Upper lobe of left lung (tissue), 6 donors: ENCODE results near the gene SLC45A3. TPM values are rescaled to one million over a fixed set of nuclear protein-coding genes. Genes with fewer than 3 reads are reported as not detected.

Experiments used
- ATAC-seq, 2 donors: fragments of 200-7000 bp; cut with Tn5 transposase; one replicate each; pipeline ENCODE4 v1.9.1; 2022; ENCODE audit warnings: mild to moderate bottlenecking in 2 of 2, moderate library complexity in 2 of 2; ENCODE audit not compliant: low FRiP score in 2 of 2
- DNase-seq, 2 donors: peaks; one replicate each; pipeline ENCODE4 v3.0.0-alpha.2; 2019 to 2020
- H3K27ac ChIP-seq, 4 donors: fragments of 200-600 bp; sonication (generic); one replicate each; pipeline ENCODE4 v1.5.1; 2016 to 2019
- H3K27me3 ChIP-seq, 4 donors: fragments of 200-600 bp; sonication (generic); one replicate each; pipeline ENCODE4 v1.5.1; 2017 to 2019
- H3K36me3 ChIP-seq, 4 donors: fragments of 200-600 bp; sonication (generic); one replicate each; pipeline ENCODE4 v1.5.1; 2016 to 2019
- H3K4me1 ChIP-seq, 4 donors: fragments of 200-600 bp; sonication (generic); one replicate each; pipeline ENCODE4 v1.5.1; 2018 to 2019
- H3K4me3 ChIP-seq, 4 donors: fragments of 200-600 bp; sonication (generic); one replicate each; pipeline ENCODE4 v1.5.1; 2017 to 2019; ENCODE audit warnings: mild to moderate bottlenecking in 2 of 4, moderate library complexity in 1 of 4
- H3K9me3 ChIP-seq, 4 donors: fragments of 200-600 bp; sonication (generic); one replicate each; pipeline ENCODE4 v1.5.1; 2018 to 2019
- CTCF ChIP-seq, 6 experiments: fragments of 450-650 bp in 4 of 6; fragments of 200-600 bp in 2 of 6; sonication (generic) in 2 of 6; IDR thresholded peaks; one replicate each; pipeline ENCODE4 v1.5.1; 2016 to 2019; ENCODE audit warnings: antibody characterized with exemption in 6 of 6
- EP300 ChIP-seq, 4 donors: sonication (generic); formaldehyde crosslinking; IDR thresholded peaks; one replicate each; pipeline ENCODE4 v1.5.1; 2017; ENCODE audit warnings: antibody characterized with exemption in 4 of 4, control low read depth in 2 of 4
- POLR2A ChIP-seq, 4 donors: fragments of 450-650 bp; IDR thresholded peaks; one replicate each; pipeline ENCODE4 v1.5.1; 2016 to 2017; ENCODE audit warnings: antibody characterized with exemption in 4 of 4, mild to moderate bottlenecking in 2 of 4
- POLR2AphosphoS5 ChIP-seq, 2 donors: sonication (generic); formaldehyde crosslinking; IDR thresholded peaks; one replicate each; pipeline ENCODE4 v1.5.1; 2017; ENCODE audit warnings: antibody characterized with exemption in 2 of 2
- WGBS, 2 donors: methylation state at CpG; one replicate each; pipeline ENCODE4 v1.1.5; 2017 to 2018; 5-methylcytosine and 5-hydroxymethylcytosine counted together
- total RNA-seq, 6 donors: library from RNA; depleted of rRNA in 4 of 6; stranded (reverse); fragments of >200 nt in 4 of 6; gene quantifications; one replicate each; pipeline versions ENCODE4 v1.1.0 to v1.2.1, GENCODE V29; 2016 to 2021
- donor health status: DM: no; HTN: no; CAD: no; lungs with moderate emphysema.
- donor health status: DM: no; HTN: yes; CAD: no; lungs with severe emphysema.

Gene SLC45A3
- total RNA-seq, 6 donors from 2014 or later: 2.1 to 9.9 (median 4.1) TPM

GRCh38 chr1:205630241-205630640, 50.1 kb downstream of the SLC45A3 start:
- TF ChIP-seq CTCF (IDR thresholded peaks at IDR 0.05): no peak
- no peak for TF ChIP-seq POLR2AphosphoS5 (IDR thresholded peaks at IDR 0.05)
- no peak for TF ChIP-seq EP300 (IDR thresholded peaks at IDR 0.05)
- TF ChIP-seq POLR2A (IDR thresholded peaks at IDR 0.05): no peak
- ATAC-seq (no peak), DNase-seq (no peak)
- no peaks in the 10 kb centered on the region for H3K36me3 ChIP-seq
- peaks cover 23 to 29% (median 26%) of the 10 kb centered on the region in 4 donors for H3K4me1 ChIP-seq
- WGBS, 2 donors: 4 to 9% methylated on average over 3 of the region's 3 CpGs
- no peaks in the 10 kb centered on the region for H3K9me3 ChIP-seq
- H3K27ac ChIP-seq: peak overlapping the region in 3 of 4 donors; percentile 92 to 98 (median 96)
- H3K4me3 ChIP-seq: peak overlapping the region in 3 of 4 donors; percentile 72 to 84 (median 82)
- no peaks in the 10 kb centered on the region for H3K27me3 ChIP-seq

- no peak for ATAC-seq
- no peak overlapping the region for H3K27ac ChIP-seq
- DNase-seq: no peak
- no peaks in the 10 kb centered on the region for H3K36me3 ChIP-seq
- H3K9me3 ChIP-seq: no peaks in the 10 kb centered on the region
- H3K4me1 ChIP-seq: peaks cover 23 to 29% (median 26%) of the 10 kb centered on the region in 4 donors
- no peak for TF ChIP-seq CTCF (IDR thresholded peaks at IDR 0.05)
- TF ChIP-seq POLR2AphosphoS5 (IDR thresholded peaks at IDR 0.05): no peak
- no peak for TF ChIP-seq POLR2A (IDR thresholded peaks at IDR 0.05)
- no peak for TF ChIP-seq EP300 (IDR thresholded peaks at IDR 0.05)
- peak overlapping the region in 1 of 4 donors; percentile 72 for H3K4me3 ChIP-seq
- no peaks in the 10 kb centered on the region for H3K27me3 ChIP-seq
- 73 to 76% methylated on average over 6 of the region's 6 CpGs for WGBS, 2 donors
Measured at GRCh38 chr1:205629751-205630150, 50.6 kb downstream of the SLC45A3 start.

- ATAC-seq (no peak), DNase-seq (no peak)
- TF ChIP-seq POLR2A (IDR thresholded peaks at IDR 0.05) (no peak), POLR2AphosphoS5 (IDR thresholded peaks at IDR 0.05) (no peak), CTCF (IDR thresholded peaks at IDR 0.05) (no peak), EP300 (IDR thresholded peaks at IDR 0.05) (no peak)
- Histone ChIP-seq H3K4me3 (no peak overlapping the region), H3K27me3 (no peaks in the 10 kb centered on the region), H3K9me3 (no peaks in the 10 kb centered on the region), H3K27ac (no peak overlapping the region), H3K4me1 (peaks cover 23 to 29% (median 25%) of the 10 kb centered on the region in 4 donors), H3K36me3 (peaks cover 0 to 7% (median 6%) of the 10 kb centered on the region in 4 donors)
- WGBS, 2 donors: 90 to 91% methylated on average over 8 of the region's 8 CpGs
Measured at GRCh38 chr1:205627956-205628355, 52.4 kb downstream of the SLC45A3 start.

- Histone ChIP-seq H3K27me3 (no peaks in the 10 kb centered on the region), H3K9me3 (no peaks in the 10 kb centered on the region), H3K27ac (no peak overlapping the region), H3K4me1 (peaks cover 15 to 23% (median 20%) of the 10 kb centered on the region in 4 donors), H3K36me3 (peaks cover 0 to 25% (median 17%) of the 10 kb centered on the region in 4 donors), H3K4me3 (no peak overlapping the region)
- no peak for DNase-seq
- ATAC-seq: peak in 1 of 2 donors; percentile 34
- TF ChIP-seq POLR2A (IDR thresholded peaks at IDR 0.05) (no peak), POLR2AphosphoS5 (IDR thresholded peaks at IDR 0.05) (no peak), CTCF (IDR thresholded peaks at IDR 0.05) (no peak), EP300 (IDR thresholded peaks at IDR 0.05) (no peak)
- WGBS, 2 donors: 74 to 82% methylated on average over 3 of the region's 3 CpGs
Measured at GRCh38 chr1:205626216-205626615, 54.1 kb downstream of the SLC45A3 start.

GRCh38 chr1:205623646-205624045, 56.7 kb downstream of the SLC45A3 start:
- H3K9me3 ChIP-seq: no peaks in the 10 kb centered on the region
- 90 to 94% methylated on average over 4 of the region's 4 CpGs for WGBS, 2 donors
- peaks cover 0 to 7% (median 3%) of the 10 kb centered on the region in 4 donors for H3K4me1 ChIP-seq
- no peak overlapping the region for H3K27ac ChIP-seq
- H3K4me3 ChIP-seq: no peak overlapping the region
- DNase-seq (no peak), ATAC-seq (no peak)
- H3K36me3 ChIP-seq: peaks cover 6 to 50% (median 31%) of the 10 kb centered on the region in 4 donors
- H3K27me3 ChIP-seq: no peaks in the 10 kb centered on the region
- TF ChIP-seq POLR2AphosphoS5 (IDR thresholded peaks at IDR 0.05): no peak
- no peak for TF ChIP-seq POLR2A (IDR thresholded peaks at IDR 0.05)
- no peak for TF ChIP-seq EP300 (IDR thresholded peaks at IDR 0.05)
